Fibroblast of lung (primary cell): ENCODE measurements around the gene GNG12. TPM values are rescaled to one million over a fixed set of nuclear protein-coding genes. Genes with fewer than 3 reads are reported as not detected.

Experiments
- DNase-seq, 2 donors: peaks; one replicate each; pipeline versions ENCODE4 v3.0.0 to v3.0.0-alpha.2; 2010; ENCODE audit warnings: low read depth in 2 of 2
- H2AFZ ChIP-seq: 2 replicates; pipeline ENCODE4 v1.5.1; 2012; ENCODE audit warnings: low read length, control low read depth, inconsistent platforms
- H3K27ac ChIP-seq: 2 replicates; pipeline ENCODE4 v1.5.1; 2011; ENCODE audit warnings: low read length, control low read depth; ENCODE audit not compliant: insufficient read depth
- H3K27me3 ChIP-seq: 2 replicates; pipeline ENCODE4 v1.5.1; 2011; ENCODE audit warnings: mild to moderate bottlenecking, low read length; ENCODE audit not compliant: control insufficient read depth, insufficient read depth
- H3K36me3 ChIP-seq: 2 replicates; pipeline ENCODE4 v1.5.1; 2011; ENCODE audit warnings: low read length; ENCODE audit not compliant: control insufficient read depth, insufficient read depth
- H3K4me1 ChIP-seq: 2 replicates; pipeline ENCODE4 v1.5.1; 2011; ENCODE audit warnings: low read length; ENCODE audit not compliant: control insufficient read depth, insufficient read depth; ENCODE audit errors: extremely low read depth
- H3K4me2 ChIP-seq: 2 replicates; pipeline ENCODE4 v1.5.1; 2011; ENCODE audit warnings: low read length, control low read depth; ENCODE audit not compliant: insufficient read depth; ENCODE audit errors: extremely low read depth
- H3K4me3 ChIP-seq, 4 experiments: fragments of 200-600 bp in 1 of 4; sonication (generic) in 1 of 4; replicated peaks in 1 of 4; 2 replicates each; pipeline ENCODE4 v1.5.1; 2011 to 2016; ENCODE audit warnings: low read length in 4 of 4, low read depth in 3 of 4, mild to moderate bottlenecking in 3 of 4, control low read depth in 2 of 4, inconsistent platforms in 1 of 4, mixed read lengths in 1 of 4; ENCODE audit not compliant: insufficient read depth in 1 of 4; ENCODE audit errors: control extremely low read depth in 1 of 4
- H3K79me2 ChIP-seq: 2 replicates; pipeline ENCODE4 v1.5.1; 2012; ENCODE audit warnings: mild to moderate bottlenecking, low read length, inconsistent platforms; ENCODE audit not compliant: control insufficient read depth, insufficient read depth
- H3K9ac ChIP-seq: 2 replicates; pipeline ENCODE4 v1.5.1; 2011; ENCODE audit warnings: mild to moderate bottlenecking, low read length, control low read depth; ENCODE audit not compliant: insufficient read depth
- H3K9me3 ChIP-seq: 2 replicates; pipeline ENCODE4 v1.5.1; 2012; ENCODE audit warnings: low read depth, low read length; ENCODE audit not compliant: control insufficient read depth, insufficient read depth
- H4K20me1 ChIP-seq: 2 replicates; pipeline ENCODE4 v1.5.1; 2011; ENCODE audit warnings: low read length; ENCODE audit not compliant: control insufficient read depth, insufficient read depth; ENCODE audit errors: extremely low read depth
- EZH2 ChIP-seq: IDR thresholded peaks from 2 replicates; pipeline ENCODE4 v1.5.1; 2012; ENCODE audit warnings: low read length, control low read depth, mild to moderate bottlenecking; ENCODE audit errors: missing control alignments
- polyA plus RNA-seq, 2 donors: library from polyadenylated mRNA; depleted of rRNA in 1 of 2; stranded (reverse) in 1 of 2; unstranded in 1 of 2; fragments of >200 nt; gene quantifications; 2 replicates each; pipeline ENCODE4 v1.2.1, GENCODE V29; 2011 to 2012; ENCODE audit warnings: missing spikeins in 1 of 2
- total RNA-seq: library from RNA; depleted of rRNA; stranded (reverse); fragments of >200 nt; gene quantifications from 2 replicates; pipeline ENCODE4 v1.2.1, GENCODE V29; 2014
- TF ChIP-seq, protein P1 (sequence below), 2 donors: IDR thresholded peaks in 1 of 2; conservative IDR thresholded peaks in 1 of 2; 1 replicate in 1 of 2; 2 replicates in 1 of 2; pipeline ENCODE4 v1.5.1; 2011 to 2012; ENCODE audit warnings: low read length in 2 of 2, control low read depth in 1 of 2, inconsistent platforms in 1 of 2, low read depth in 1 of 2, mild to moderate bottlenecking in 1 of 2

Gene GNG12
- total and polyA plus RNA-seq, 2 donors (not counting 1 experiment from before 2014, with no cell fraction given): 127 to 241 TPM

DNA sequence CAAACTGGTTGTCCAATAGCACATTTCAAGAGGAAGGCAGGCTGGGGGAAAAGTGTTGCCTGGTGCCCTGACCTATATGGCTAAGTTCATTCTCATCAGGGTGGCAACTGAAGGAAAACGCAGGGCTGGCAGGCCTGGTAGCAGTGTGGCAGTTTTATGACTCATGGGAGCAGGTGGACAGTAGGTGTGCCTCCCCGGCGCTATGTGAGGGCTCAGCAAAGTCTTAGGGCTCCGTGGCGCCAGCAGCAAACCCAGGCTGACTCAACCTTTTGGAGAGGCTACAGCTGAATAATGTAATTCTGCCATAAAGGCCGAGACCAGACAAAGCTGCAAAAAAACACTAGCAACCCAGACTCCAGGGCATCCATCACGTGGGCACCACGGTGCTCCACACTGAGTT, 124.7 kb downstream of the GNG12 start:
- Histone ChIP-seq H2AFZ (no peak overlapping the region), H3K27ac (no peak overlapping the region)

DNA sequence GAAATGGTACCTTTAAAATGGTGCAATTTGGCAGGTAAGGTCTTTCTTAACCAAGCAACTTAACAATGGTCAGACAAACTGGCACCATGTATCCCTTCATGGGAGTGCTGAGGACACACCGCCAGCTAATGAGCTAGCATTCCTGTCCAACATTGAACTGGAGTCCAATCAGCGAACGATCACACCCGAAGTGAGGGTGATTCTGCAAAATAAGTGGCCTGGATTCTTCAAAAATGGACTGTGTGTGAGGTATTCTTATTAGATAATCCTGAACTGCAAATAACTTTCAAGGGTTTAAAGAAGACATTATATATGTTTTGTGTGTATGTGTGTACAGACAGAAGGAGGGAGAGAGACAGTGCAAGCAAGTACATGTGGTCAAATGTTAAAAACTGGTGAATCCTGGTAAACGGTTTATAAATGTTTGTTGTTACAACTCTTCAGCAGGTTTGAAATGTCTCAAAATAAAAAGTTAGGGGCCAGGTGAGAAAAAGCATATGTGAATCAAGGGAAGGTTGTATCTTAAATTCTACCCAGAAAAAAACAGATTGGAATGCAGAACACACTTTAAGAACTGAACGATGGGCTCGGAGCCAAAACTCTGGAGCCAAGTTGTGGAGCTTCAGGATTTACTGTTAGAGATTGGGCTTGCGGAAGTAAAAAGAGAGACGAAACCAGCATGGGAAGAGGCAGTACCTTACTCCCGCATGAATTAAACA, 127.4 kb downstream of the GNG12 start:
- Histone ChIP-seq H3K36me3 (peaks cover 4% of the 10 kb centered on the region), H3K4me1 (peaks cover 8% of the 10 kb centered on the region), H3K79me2 (peaks cover 5% of the 10 kb centered on the region), H4K20me1 (no peaks in the 10 kb centered on the region), H3K9me3 (no peaks in the 10 kb centered on the region), H3K27ac (no peak overlapping the region), H2AFZ (no peak overlapping the region), H3K4me2 (no peak overlapping the region), H3K4me3 (no peak overlapping the region), H3K27me3 (no peaks in the 10 kb centered on the region), H3K9ac (no peak overlapping the region)
- no peak for DNase-seq
- TF ChIP-seq, protein P1, sequence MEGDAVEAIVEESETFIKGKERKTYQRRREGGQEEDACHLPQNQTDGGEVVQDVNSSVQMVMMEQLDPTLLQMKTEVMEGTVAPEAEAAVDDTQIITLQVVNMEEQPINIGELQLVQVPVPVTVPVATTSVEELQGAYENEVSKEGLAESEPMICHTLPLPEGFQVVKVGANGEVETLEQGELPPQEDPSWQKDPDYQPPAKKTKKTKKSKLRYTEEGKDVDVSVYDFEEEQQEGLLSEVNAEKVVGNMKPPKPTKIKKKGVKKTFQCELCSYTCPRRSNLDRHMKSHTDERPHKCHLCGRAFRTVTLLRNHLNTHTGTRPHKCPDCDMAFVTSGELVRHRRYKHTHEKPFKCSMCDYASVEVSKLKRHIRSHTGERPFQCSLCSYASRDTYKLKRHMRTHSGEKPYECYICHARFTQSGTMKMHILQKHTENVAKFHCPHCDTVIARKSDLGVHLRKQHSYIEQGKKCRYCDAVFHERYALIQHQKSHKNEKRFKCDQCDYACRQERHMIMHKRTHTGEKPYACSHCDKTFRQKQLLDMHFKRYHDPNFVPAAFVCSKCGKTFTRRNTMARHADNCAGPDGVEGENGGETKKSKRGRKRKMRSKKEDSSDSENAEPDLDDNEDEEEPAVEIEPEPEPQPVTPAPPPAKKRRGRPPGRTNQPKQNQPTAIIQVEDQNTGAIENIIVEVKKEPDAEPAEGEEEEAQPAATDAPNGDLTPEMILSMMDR (conservative IDR thresholded peaks at IDR 0.05 in 1 of 2, IDR thresholded peaks at IDR 0.05 in 1 of 2; ENCODE audit: low read depth in 1 of 2, low read length in 2 of 2): no peak
- TF ChIP-seq EZH2: no peak

More for the DNA sequence above, 124.7 kb downstream of the GNG12 start:
- peaks cover 19% of the 10 kb centered on the region for H3K4me1 ChIP-seq
- peaks cover 4% of the 10 kb centered on the region for H3K36me3 ChIP-seq
- H3K9ac ChIP-seq: no peak overlapping the region
- H3K4me2 ChIP-seq: no peak overlapping the region
- no peaks in the 10 kb centered on the region for H3K9me3 ChIP-seq
- H4K20me1 ChIP-seq: no peaks in the 10 kb centered on the region
- peaks cover 5% of the 10 kb centered on the region for H3K79me2 ChIP-seq
- no peak for TF ChIP-seq EZH2
- TF ChIP-seq, protein P1 (conservative IDR thresholded peaks at IDR 0.05 in 1 of 2, IDR thresholded peaks at IDR 0.05 in 1 of 2; ENCODE audit: low read depth in 1 of 2, low read length in 2 of 2): no peak
- H3K4me3 ChIP-seq: no peak overlapping the region
- peak in 1 of 2 donors; percentile 53 for DNase-seq
- no peaks in the 10 kb centered on the region for H3K27me3 ChIP-seq

DNA sequence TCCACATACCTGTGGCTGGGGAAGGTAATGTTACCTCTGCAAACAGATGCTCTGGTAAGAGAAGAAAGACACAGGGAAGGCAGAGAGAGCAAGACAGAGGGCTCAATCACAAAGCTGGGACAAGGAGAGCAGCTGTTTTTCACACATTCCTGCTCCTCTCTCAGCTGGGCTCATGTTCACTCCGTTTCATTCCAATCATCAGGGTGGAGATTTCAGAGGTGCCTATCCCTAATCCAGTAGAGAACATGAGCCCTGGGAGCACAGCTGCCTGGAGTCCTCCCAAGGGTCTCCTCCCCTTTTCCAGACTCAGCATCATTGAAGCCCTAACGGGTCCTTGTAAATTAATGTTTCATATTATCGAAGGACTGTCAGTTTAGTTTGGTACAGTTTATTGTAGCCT, 128.9 kb downstream of the GNG12 start:
- H3K36me3 ChIP-seq: peaks cover 4% of the 10 kb centered on the region
- no peaks in the 10 kb centered on the region for H3K4me1 ChIP-seq

More for the DNA sequence above, 128.9 kb downstream of the GNG12 start:
- H3K4me2 ChIP-seq: no peak overlapping the region
- no peaks in the 10 kb centered on the region for H3K27me3 ChIP-seq
- no peak overlapping the region for H3K4me3 ChIP-seq
- H3K27ac ChIP-seq: no peak overlapping the region
- no peak overlapping the region for H3K9ac ChIP-seq
- peaks cover 3% of the 10 kb centered on the region for H3K79me2 ChIP-seq
- DNase-seq: no peak
- no peaks in the 10 kb centered on the region for H3K9me3 ChIP-seq
- TF ChIP-seq EZH2: no peak
- TF ChIP-seq, protein P1 (conservative IDR thresholded peaks at IDR 0.05 in 1 of 2, IDR thresholded peaks at IDR 0.05 in 1 of 2; ENCODE audit: low read depth in 1 of 2, low read length in 2 of 2): no peak
- no peak overlapping the region for H2AFZ ChIP-seq
- H4K20me1 ChIP-seq: no peaks in the 10 kb centered on the region
